Adrenal gland (tissue), 5 donors: ENCODE results near the gene STRIP2.
"Not testable (repeated sequence)": the region's sequence is repeated elsewhere in the genome, so short reads cannot be mapped to it uniquely, and the experiment has no call there.

ENCODE experiments used
- CTCF ChIP-seq, 6 experiments: fragments of 450-650 bp in 4 of 6; fragments of 200-600 bp in 2 of 6; sonication (generic) in 1 of 6; IDR thresholded peaks; 1 replicate in 5 of 6; 2 replicates in 1 of 6; pipeline versions ENCODE4 v1.5.1 to v1.8.0; 2016 to 2021; ENCODE audit warnings: antibody characterized with exemption in 6 of 6, mild to moderate bottlenecking in 2 of 6, moderate library complexity in 1 of 6
- POLR2A ChIP-seq, 2 donors: fragments of 450-650 bp; IDR thresholded peaks; one replicate each; pipeline ENCODE4 v1.6.1; 2017; ENCODE audit warnings: antibody characterized with exemption in 2 of 2, mild to moderate bottlenecking in 2 of 2, moderate library complexity in 1 of 2
- donor health status: DM: no; HTN: no; CAD: no.

DNA sequence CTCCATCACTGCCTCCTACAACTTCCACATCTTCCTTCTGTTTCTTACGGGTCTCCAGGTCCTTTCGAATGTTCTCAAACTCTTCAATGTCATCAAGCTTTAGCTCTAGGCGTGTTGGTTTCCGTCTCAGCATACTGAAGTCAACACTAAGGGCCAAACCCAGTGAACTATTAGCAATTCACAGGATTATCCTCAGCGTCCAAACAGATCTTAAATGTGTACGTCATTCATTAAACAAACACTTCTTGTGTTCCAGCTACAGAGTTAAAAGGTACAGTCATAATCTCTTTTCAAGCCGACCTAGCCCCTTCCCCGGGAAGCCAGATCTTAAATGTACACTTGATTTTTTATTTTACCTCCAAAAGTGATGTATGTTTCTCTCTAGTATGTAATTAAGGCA, 24.0 kb upstream of the STRIP2 start:
- TF ChIP-seq CTCF, POLR2A (IDR thresholded peaks at IDR 0.05): not testable (repeated sequence)
